ENCODE measurements around the gene GRIP1. TPM values are rescaled to one million over a fixed set of nuclear protein-coding genes. Genes with fewer than 3 reads are reported as not detected.

The GRIP1 gene
- total and polyA plus RNA-seq, 2 experiments from 2014 or later = 5.1 to 13.7 TPM

DNA sequence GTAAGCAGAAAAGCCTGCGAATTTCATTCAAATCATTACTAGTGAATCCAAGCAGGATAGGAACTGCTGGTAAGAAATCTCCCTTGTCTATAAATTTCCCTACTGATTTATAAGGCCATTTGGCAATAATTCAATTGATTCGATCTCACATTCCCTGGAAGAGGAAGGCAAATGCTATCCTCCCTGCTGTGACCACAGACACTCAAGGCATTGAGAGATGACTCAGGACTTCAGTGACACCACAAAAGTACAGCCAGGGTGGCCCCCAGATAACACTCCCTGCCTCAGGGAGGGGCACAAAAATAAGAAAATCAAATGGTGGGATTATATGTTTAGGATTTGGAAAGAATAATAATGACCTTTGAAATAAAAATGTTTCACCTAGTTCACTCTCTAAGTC lies 162.7 kb downstream of the GRIP1 start:
- no peaks in the 10 kb centered on the region for H3K27me3 ChIP-seq (ENCODE audit: insufficient read depth)
- H3K36me3 ChIP-seq (ENCODE audit: insufficient read depth) = peaks cover 8% of the 10 kb centered on the region; the same call in 1 of the 2 replicates
- Mint-ChIP-seq H3K27me3 (ENCODE audit: insufficient read depth, low read depth, poor library complexity) (no peaks in the 10 kb centered on the region), H3K36me3 (ENCODE audit: low read depth) (peaks cover 16% of the 10 kb centered on the region), H3K9me3 (peaks cover 12% of the 10 kb centered on the region), H3K4me3 (no peak overlapping the region), H3K4me1 (peaks cover 20% of the 10 kb centered on the region), H3K27ac (peak overlapping the region; percentile 69)
- H3K9me2 ChIP-seq (ENCODE audit: insufficient read depth) = no peaks in the 10 kb centered on the region
- H3K4me1 ChIP-seq (ENCODE audit: insufficient read depth) = peaks cover 23% of the 10 kb centered on the region
- TF ChIP-seq NANOG (IDR thresholded peaks at IDR 0.05; ENCODE audit: borderline replicate concordance) (no peak), POLR2AphosphoS5 (IDR thresholded peaks at IDR 0.05; ENCODE audit: low read depth) (no peak), CTCF (conservative IDR thresholded peaks at IDR 0.05; ENCODE audit: low read depth in 2 of 2) (no peak), CREB1 (CRISPR knock-in tag; IDR thresholded peaks at IDR 0.05; ENCODE audit: low read depth) (no peak), STAT1 (IDR thresholded peaks at IDR 0.05; ENCODE audit: unreplicated experiment) (no peak), EZH2phosphoT487 (IDR thresholded peaks at IDR 0.05; ENCODE audit: unreplicated experiment) (no peak), JUNB (IDR thresholded peaks at IDR 0.05; ENCODE audit: unreplicated experiment) (no peak), EZH2 (IDR thresholded peaks at IDR 0.05; ENCODE audit: low read depth, unreplicated experiment) (no peak), ZNF331 (CRISPR knock-in tag; IDR thresholded peaks at IDR 0.05; ENCODE audit: low read depth) (no peak), ZNF114 (CRISPR knock-in tag; IDR thresholded peaks at IDR 0.05) (no peak)
- TF ChIP-seq, protein P1, sequence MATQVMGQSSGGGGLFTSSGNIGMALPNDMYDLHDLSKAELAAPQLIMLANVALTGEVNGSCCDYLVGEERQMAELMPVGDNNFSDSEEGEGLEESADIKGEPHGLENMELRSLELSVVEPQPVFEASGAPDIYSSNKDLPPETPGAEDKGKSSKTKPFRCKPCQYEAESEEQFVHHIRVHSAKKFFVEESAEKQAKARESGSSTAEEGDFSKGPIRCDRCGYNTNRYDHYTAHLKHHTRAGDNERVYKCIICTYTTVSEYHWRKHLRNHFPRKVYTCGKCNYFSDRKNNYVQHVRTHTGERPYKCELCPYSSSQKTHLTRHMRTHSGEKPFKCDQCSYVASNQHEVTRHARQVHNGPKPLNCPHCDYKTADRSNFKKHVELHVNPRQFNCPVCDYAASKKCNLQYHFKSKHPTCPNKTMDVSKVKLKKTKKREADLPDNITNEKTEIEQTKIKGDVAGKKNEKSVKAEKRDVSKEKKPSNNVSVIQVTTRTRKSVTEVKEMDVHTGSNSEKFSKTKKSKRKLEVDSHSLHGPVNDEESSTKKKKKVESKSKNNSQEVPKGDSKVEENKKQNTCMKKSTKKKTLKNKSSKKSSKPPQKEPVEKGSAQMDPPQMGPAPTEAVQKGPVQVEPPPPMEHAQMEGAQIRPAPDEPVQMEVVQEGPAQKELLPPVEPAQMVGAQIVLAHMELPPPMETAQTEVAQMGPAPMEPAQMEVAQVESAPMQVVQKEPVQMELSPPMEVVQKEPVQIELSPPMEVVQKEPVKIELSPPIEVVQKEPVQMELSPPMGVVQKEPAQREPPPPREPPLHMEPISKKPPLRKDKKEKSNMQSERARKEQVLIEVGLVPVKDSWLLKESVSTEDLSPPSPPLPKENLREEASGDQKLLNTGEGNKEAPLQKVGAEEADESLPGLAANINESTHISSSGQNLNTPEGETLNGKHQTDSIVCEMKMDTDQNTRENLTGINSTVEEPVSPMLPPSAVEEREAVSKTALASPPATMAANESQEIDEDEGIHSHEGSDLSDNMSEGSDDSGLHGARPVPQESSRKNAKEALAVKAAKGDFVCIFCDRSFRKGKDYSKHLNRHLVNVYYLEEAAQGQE (IDR thresholded peaks at IDR 0.05; ENCODE audit: unreplicated experiment) = no peak
- TF ChIP-seq, protein P2, sequence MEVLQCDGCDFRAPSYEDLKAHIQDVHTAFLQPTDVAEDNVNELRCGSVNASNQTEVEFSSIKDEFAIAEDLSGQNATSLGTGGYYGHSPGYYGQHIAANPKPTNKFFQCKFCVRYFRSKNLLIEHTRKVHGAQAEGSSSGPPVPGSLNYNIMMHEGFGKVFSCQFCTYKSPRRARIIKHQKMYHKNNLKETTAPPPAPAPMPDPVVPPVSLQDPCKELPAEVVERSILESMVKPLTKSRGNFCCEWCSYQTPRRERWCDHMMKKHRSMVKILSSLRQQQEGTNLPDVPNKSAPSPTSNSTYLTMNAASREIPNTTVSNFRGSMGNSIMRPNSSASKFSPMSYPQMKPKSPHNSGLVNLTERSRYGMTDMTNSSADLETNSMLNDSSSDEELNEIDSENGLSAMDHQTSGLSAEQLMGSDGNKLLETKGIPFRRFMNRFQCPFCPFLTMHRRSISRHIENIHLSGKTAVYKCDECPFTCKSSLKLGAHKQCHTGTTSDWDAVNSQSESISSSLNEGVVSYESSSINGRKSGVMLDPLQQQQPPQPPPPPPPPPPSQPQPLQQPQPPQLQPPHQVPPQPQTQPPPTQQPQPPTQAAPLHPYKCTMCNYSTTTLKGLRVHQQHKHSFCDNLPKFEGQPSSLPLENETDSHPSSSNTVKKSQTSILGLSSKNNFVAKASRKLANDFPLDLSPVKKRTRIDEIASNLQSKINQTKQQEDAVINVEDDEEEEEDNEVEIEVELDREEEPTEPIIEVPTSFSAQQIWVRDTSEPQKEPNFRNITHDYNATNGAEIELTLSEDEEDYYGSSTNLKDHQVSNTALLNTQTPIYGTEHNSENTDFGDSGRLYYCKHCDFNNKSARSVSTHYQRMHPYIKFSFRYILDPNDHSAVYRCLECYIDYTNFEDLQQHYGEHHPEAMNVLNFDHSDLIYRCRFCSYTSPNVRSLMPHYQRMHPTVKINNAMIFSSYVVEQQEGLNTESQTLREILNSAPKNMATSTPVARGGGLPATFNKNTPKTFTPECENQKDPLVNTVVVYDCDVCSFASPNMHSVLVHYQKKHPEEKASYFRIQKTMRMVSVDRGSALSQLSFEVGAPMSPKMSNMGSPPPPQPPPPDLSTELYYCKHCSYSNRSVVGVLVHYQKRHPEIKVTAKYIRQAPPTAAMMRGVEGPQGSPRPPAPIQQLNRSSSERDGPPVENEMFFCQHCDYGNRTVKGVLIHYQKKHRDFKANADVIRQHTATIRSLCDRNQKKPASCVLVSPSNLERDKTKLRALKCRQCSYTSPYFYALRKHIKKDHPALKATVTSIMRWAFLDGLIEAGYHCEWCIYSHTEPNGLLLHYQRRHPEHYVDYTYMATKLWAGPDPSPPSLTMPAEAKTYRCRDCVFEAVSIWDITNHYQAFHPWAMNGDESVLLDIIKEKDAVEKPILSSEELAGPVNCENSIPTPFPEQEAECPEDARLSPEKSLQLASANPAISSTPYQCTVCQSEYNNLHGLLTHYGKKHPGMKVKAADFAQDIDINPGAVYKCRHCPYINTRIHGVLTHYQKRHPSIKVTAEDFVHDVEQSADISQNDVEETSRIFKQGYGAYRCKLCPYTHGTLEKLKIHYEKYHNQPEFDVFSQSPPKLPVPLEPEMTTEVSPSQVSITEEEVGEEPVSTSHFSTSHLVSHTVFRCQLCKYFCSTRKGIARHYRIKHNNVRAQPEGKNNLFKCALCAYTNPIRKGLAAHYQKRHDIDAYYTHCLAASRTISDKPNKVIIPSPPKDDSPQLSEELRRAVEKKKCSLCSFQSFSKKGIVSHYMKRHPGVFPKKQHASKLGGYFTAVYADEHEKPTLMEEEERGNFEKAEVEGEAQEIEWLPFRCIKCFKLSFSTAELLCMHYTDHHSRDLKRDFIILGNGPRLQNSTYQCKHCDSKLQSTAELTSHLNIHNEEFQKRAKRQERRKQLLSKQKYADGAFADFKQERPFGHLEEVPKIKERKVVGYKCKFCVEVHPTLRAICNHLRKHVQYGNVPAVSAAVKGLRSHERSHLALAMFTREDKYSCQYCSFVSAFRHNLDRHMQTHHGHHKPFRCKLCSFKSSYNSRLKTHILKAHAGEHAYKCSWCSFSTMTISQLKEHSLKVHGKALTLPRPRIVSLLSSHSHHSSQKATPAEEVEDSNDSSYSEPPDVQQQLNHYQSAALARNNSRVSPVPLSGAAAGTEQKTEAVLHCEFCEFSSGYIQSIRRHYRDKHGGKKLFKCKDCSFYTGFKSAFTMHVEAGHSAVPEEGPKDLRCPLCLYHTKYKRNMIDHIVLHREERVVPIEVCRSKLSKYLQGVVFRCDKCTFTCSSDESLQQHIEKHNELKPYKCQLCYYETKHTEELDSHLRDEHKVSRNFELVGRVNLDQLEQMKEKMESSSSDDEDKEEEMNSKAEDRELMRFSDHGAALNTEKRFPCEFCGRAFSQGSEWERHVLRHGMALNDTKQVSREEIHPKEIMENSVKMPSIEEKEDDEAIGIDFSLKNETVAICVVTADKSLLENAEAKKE (CRISPR knock-in tag; IDR thresholded peaks at IDR 0.05) = no peak
- TF ChIP-seq, protein P3, sequence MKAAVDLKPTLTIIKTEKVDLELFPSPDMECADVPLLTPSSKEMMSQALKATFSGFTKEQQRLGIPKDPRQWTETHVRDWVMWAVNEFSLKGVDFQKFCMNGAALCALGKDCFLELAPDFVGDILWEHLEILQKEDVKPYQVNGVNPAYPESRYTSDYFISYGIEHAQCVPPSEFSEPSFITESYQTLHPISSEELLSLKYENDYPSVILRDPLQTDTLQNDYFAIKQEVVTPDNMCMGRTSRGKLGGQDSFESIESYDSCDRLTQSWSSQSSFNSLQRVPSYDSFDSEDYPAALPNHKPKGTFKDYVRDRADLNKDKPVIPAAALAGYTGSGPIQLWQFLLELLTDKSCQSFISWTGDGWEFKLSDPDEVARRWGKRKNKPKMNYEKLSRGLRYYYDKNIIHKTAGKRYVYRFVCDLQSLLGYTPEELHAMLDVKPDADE (IDR thresholded peaks at IDR 0.05) = no peak
- H3K27ac ChIP-seq (ENCODE audit: low read depth) = no peak overlapping the region
- H3F3A ChIP-seq (replicated peaks; ENCODE audit: low read depth) = no peaks in the 10 kb centered on the region
- peak overlapping the region; percentile 36 for H3K4me2 ChIP-seq
- ATAC-seq (peak; percentile 54), DNase-seq (ENCODE audit: low spot score) (peak; percentile 26)
- no peaks in the 10 kb centered on the region for H3K79me2 ChIP-seq (replicated peaks; ENCODE audit: insufficient read depth)
- H4K20me1 ChIP-seq (replicated peaks; ENCODE audit: insufficient read depth) = no peaks in the 10 kb centered on the region
- H2AFZ ChIP-seq = no peak overlapping the region
- no peak overlapping the region for H3K4me3 ChIP-seq
